Keratinocyte (primary cell): ENCODE measurements around the gene MAN1C1. TPM values are rescaled to one million over a fixed set of nuclear protein-coding genes. Genes with fewer than 3 reads are reported as not detected.

Experiments used
- DNase-seq: peaks from one replicate; pipeline ENCODE4 v3.0.0-alpha.2; 2011; ENCODE audit warnings: low read depth, missing footprints, low spot score
- FAIRE-seq: peaks from 2 replicates; lab custom pipeline; 2011; peaks lifted over from hg19 to GRCh38; lab: Jason Lieb, UNC
- H2AFZ ChIP-seq: 2 replicates; pipeline ENCODE4 v1.6.0; 2012; ENCODE audit warnings: low read length, control low read depth, inconsistent platforms; ENCODE audit not compliant: control insufficient read depth
- H3K27ac ChIP-seq: 2 replicates; pipeline ENCODE4 v1.5.1; 2011; ENCODE audit warnings: low read length; ENCODE audit not compliant: control insufficient read depth, insufficient read depth
- H3K27me3 ChIP-seq: 3 replicates; pipeline ENCODE4 v1.6.0; 2011; ENCODE audit warnings: low read length; ENCODE audit not compliant: control insufficient read depth, insufficient read depth; ENCODE audit errors: extremely low read depth
- H3K36me3 ChIP-seq, 2 experiments: 2 replicates in 1 of 2; 3 replicates in 1 of 2; pipeline ENCODE4 v1.5.1; 2011; ENCODE audit warnings: low read length in 2 of 2, mild to moderate bottlenecking in 1 of 2; ENCODE audit not compliant: control insufficient read depth in 2 of 2, insufficient read depth in 2 of 2; ENCODE audit errors: extremely low read depth in 1 of 2
- H3K4me1 ChIP-seq: 3 replicates; pipeline ENCODE4 v1.5.1; 2011; ENCODE audit warnings: low read length; ENCODE audit not compliant: control insufficient read depth, insufficient read depth; ENCODE audit errors: extremely low read depth
- H3K4me2 ChIP-seq: 3 replicates; pipeline ENCODE4 v1.6.0; 2011; ENCODE audit warnings: low read depth, low read length; ENCODE audit not compliant: control insufficient read depth, insufficient read depth; ENCODE audit errors: extremely low read depth
- H3K4me3 ChIP-seq, 3 experiments: fragments of 200-600 bp in 1 of 3; sonication (generic) in 1 of 3; 2 replicates in 2 of 3; 3 replicates in 1 of 3; pipeline ENCODE4 v1.5.1; 2011 to 2016; ENCODE audit warnings: low read length in 3 of 3, mild to moderate bottlenecking in 3 of 3, control low read depth in 2 of 3, inconsistent platforms in 1 of 3, low read depth in 1 of 3, mixed read lengths in 1 of 3, mixed run types in 1 of 3, moderate library complexity in 1 of 3; ENCODE audit not compliant: control insufficient read depth in 2 of 3, insufficient read depth in 2 of 3; ENCODE audit errors: extremely low read depth in 1 of 3
- H3K79me2 ChIP-seq: 2 replicates; pipeline ENCODE4 v1.6.0; 2012; ENCODE audit warnings: low read length; ENCODE audit not compliant: control insufficient read depth, insufficient read depth
- H3K9ac ChIP-seq: 3 replicates; pipeline ENCODE4 v1.6.0; 2011; ENCODE audit warnings: low read length; ENCODE audit not compliant: control insufficient read depth, insufficient read depth; ENCODE audit errors: extremely low read depth
- H3K9me1 ChIP-seq: 3 replicates; pipeline ENCODE4 v1.6.0; 2011; ENCODE audit warnings: low read length; ENCODE audit not compliant: control insufficient read depth, insufficient read depth; ENCODE audit errors: extremely low read depth
- H3K9me3 ChIP-seq: 2 replicates; pipeline ENCODE4 v1.5.1; 2012; ENCODE audit warnings: low read depth, low read length; ENCODE audit not compliant: control insufficient read depth
- H4K20me1 ChIP-seq: 3 replicates; pipeline ENCODE4 v1.6.0; 2011; ENCODE audit warnings: low read length; ENCODE audit not compliant: control insufficient read depth, insufficient read depth; ENCODE audit errors: extremely low read depth
- EZH2 ChIP-seq: IDR thresholded peaks from one replicate; pipeline ENCODE4 v1.6.1; 2012; ENCODE audit warnings: inconsistent platforms, mild to moderate bottlenecking, low read length, moderate library complexity
- dilution Hi-C: fragments of 300-500 bp; cut with MboI; formaldehyde crosslinking; loops from one replicate; pipeline ENCODE4 v1.7.0; 2020; ENCODE audit warnings: low sequenced_read_pairs; ENCODE audit not compliant: extremely low pct_ligation_motif_present
- polyA plus RNA-seq, 5 experiments: library from polyadenylated mRNA; depleted of rRNA in 3 of 5; stranded (reverse) in 3 of 5; stranded (forward) in 1 of 5; unstranded in 1 of 5; fragments of >200 nt; gene quantifications; 1 replicate in 1 of 5; 2 replicates in 3 of 5; 3 replicates in 1 of 5; pipeline versions ENCODE4 v1.2.1 to v1.2.3, GENCODE V29; 2011 to 2012; ENCODE audit warnings: missing spikeins in 2 of 5, low read depth in 1 of 5, low replicate concordance in 1 of 5
- TF ChIP-seq, protein P1 (sequence below), 3 experiments: IDR thresholded peaks in 1 of 3; conservative IDR thresholded peaks in 1 of 3; optimal IDR thresholded peaks in 1 of 3; 2 replicates in 2 of 3; 3 replicates in 1 of 3; pipeline versions ENCODE3 to v1.5.1; 2011; ENCODE audit warnings: low read length in 3 of 3, mild to moderate bottlenecking in 3 of 3, moderate library complexity in 2 of 3, control low read depth in 1 of 3, inconsistent platforms in 1 of 3; ENCODE audit not compliant: insufficient read depth in 2 of 3; ENCODE audit errors: extremely low read depth in 1 of 3

MAN1C1 gene
- polyA plus RNA-seq, 1 donor (not counting 4 experiments of a cell fraction or from before 2014, with no cell fraction given) = 0.07 TPM

DNA sequence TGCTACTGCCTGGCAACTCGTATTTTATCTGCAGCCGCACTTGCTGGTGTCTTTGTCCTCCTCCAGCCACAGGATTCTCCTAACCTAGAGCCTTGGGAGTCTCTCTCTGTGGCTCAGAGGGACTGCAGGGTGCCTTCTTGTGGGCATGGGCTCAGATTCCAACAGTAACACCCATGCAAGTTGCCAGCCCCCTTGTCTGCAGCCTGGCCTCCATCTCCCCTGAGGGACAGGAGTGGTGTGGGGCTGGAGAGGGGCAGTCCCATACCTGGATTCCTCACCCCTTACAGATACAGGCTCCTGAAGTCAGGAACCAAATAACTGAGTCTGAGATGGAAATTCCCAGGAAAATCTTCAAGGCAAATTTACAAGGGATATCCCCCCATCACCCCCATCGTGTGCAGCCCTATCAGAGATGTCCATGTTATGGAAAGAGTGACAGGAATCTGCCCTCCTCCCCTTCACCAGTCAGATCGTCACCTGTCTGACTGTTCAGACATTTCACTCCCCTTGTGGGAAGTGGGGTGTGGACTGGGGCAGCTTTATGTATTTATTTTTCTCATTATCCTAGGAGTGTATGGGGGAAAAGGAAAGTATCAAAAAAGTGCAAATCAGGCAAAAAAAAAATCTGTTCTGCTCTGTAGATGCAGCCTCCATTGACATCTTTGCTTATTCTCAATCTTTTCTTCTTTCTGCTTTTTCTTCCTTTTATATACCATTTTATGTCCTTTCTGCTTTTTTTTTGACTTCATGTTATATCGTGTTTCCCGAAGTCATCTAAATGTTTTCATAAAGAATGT, 70.8 kb downstream of the MAN1C1 start:
- H3K4me2 ChIP-seq = no peak overlapping the region
- peaks cover 18% of the 10 kb centered on the region for H3K27me3 ChIP-seq
- no peaks in the 10 kb centered on the region for H3K79me2 ChIP-seq
- FAIRE-seq (no peak), DNase-seq (no peak)
- no peaks in the 10 kb centered on the region for H3K9me3 ChIP-seq
- H4K20me1 ChIP-seq = no peaks in the 10 kb centered on the region
- no peak overlapping the region for H3K27ac ChIP-seq
- no peak overlapping the region for H3K9ac ChIP-seq
- no peak overlapping the region for H2AFZ ChIP-seq
- no peak overlapping the region for H3K4me3 ChIP-seq
- no peaks in the 10 kb centered on the region for H3K36me3 ChIP-seq
- no peaks in the 10 kb centered on the region for H3K4me1 ChIP-seq
- dilution Hi-C loops = no loop called here
- no peaks in the 10 kb centered on the region for H3K9me1 ChIP-seq
- TF ChIP-seq EZH2 = no peak
- TF ChIP-seq, protein P1, sequence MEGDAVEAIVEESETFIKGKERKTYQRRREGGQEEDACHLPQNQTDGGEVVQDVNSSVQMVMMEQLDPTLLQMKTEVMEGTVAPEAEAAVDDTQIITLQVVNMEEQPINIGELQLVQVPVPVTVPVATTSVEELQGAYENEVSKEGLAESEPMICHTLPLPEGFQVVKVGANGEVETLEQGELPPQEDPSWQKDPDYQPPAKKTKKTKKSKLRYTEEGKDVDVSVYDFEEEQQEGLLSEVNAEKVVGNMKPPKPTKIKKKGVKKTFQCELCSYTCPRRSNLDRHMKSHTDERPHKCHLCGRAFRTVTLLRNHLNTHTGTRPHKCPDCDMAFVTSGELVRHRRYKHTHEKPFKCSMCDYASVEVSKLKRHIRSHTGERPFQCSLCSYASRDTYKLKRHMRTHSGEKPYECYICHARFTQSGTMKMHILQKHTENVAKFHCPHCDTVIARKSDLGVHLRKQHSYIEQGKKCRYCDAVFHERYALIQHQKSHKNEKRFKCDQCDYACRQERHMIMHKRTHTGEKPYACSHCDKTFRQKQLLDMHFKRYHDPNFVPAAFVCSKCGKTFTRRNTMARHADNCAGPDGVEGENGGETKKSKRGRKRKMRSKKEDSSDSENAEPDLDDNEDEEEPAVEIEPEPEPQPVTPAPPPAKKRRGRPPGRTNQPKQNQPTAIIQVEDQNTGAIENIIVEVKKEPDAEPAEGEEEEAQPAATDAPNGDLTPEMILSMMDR (optimal IDR thresholded peaks at IDR 0.05 in 1 of 3, IDR thresholded peaks at IDR 0.05 in 1 of 3, conservative IDR thresholded peaks at IDR 0.05 in 1 of 3; ENCODE audit: extremely low read depth in 1 of 3, insufficient read depth in 2 of 3, low read length in 3 of 3) = no peak

DNA sequence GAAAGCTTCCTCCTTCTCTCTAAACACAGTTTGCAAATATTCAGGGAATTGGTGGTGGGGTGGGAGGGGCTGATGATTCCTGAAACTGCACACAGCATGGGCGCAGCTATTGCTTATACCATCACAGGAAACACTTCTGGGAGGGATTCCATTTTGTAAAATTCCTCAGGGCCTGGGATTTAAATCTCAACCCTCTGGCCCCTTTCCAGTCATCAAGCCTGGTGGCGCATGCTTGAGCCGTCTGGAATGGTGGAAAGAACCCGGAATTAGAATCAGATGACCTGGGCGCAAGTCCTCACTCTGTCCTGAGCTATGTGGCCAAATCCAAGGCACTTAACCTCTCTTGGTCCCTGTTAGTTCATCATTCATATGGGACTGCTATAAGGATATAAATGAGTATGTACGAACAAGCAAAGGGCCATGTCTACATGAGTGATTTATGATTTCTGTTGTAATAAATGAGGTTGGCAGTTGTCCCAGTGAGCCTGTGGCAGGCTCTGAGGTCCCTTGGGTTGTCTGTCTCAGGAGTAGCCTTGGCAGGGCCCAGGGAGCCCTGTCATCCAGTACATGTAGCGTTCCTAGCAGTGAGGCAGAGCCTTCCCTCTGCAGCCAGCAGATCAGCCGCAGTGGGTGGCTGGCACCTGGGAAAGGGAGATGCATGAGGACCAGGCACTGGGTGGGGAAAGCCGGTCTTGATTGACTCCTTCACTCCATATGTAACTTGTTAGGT, 72.0 kb downstream of the MAN1C1 start:
- DNase-seq (no peak), FAIRE-seq (no peak)
- no peak overlapping the region for H3K4me3 ChIP-seq
- peaks cover 18% of the 10 kb centered on the region for H3K27me3 ChIP-seq
- H2AFZ ChIP-seq = no peak overlapping the region
- no peaks in the 10 kb centered on the region for H3K36me3 ChIP-seq
- H3K4me2 ChIP-seq = no peak overlapping the region
- no peaks in the 10 kb centered on the region for H3K9me1 ChIP-seq
- H3K9ac ChIP-seq = no peak overlapping the region
- TF ChIP-seq EZH2 = no peak
- TF ChIP-seq, protein P1 (optimal IDR thresholded peaks at IDR 0.05 in 1 of 3, IDR thresholded peaks at IDR 0.05 in 1 of 3, conservative IDR thresholded peaks at IDR 0.05 in 1 of 3; ENCODE audit: extremely low read depth in 1 of 3, insufficient read depth in 2 of 3, low read length in 3 of 3) = no peak
- H3K4me1 ChIP-seq = no peaks in the 10 kb centered on the region
- no peaks in the 10 kb centered on the region for H3K79me2 ChIP-seq
- no peak overlapping the region for H3K27ac ChIP-seq
- dilution Hi-C loops = no loop called here
- H4K20me1 ChIP-seq = no peaks in the 10 kb centered on the region
- no peaks in the 10 kb centered on the region for H3K9me3 ChIP-seq
